Right lobe of liver (tissue), 4 donors: ENCODE results near the gene FAM221A.

ENCODE experiments used
- CTCF ChIP-seq, 4 donors: fragments of 200-600 bp in 3 of 4; fragments of 450-650 bp in 1 of 4; IDR thresholded peaks; one replicate each; pipeline versions ENCODE4 v1.5.1 to v1.8.0; 2016 to 2022; ENCODE audit warnings: antibody characterized with exemption in 4 of 4, mild to moderate bottlenecking in 2 of 4
- POLR2A ChIP-seq: fragments of 450-650 bp; IDR thresholded peaks from one replicate; pipeline ENCODE4 v1.6.1; 2017; ENCODE audit warnings: antibody characterized with exemption, mild to moderate bottlenecking
- donor health status: DM: no; HTN: no; CAD: no.
- donor health status: DM: no; HTN: no; CAD: no.
- donor health status: DM: no; HTN: yes; CAD: no.

GRCh38 chr7:23689165-23689564 is 9.2 kb downstream of the FAM221A start:
- TF ChIP-seq POLR2A = no peak
- TF ChIP-seq CTCF (IDR thresholded peaks at IDR 0.05) = no peak
